Measurements from ENCODE around the gene KIFC3. TPM values are rescaled to one million over a fixed set of nuclear protein-coding genes. Genes with fewer than 3 reads are reported as not detected.

Gene KIFC3
- total RNA-seq, 4 donors from 2014 or later, result 111 to 219 (median 153) TPM

GRCh38 chr16:57822856-57823255 is 20.6 kb upstream of the KIFC3 start:
- Histone ChIP-seq H3K4me3 (no peak overlapping the region), H3K9me3 (no peaks in the 10 kb centered on the region), H3K4me1 (no peaks in the 10 kb centered on the region), H3K36me3 (no peaks in the 10 kb centered on the region), H3K27ac (no peak overlapping the region), H3K27me3 (no peaks in the 10 kb centered on the region)
- no peak for TF ChIP-seq POLR2A (IDR thresholded peaks at IDR 0.05)
- WGBS, result 40% methylated on average over 2 of the region's 2 CpGs
- DNase-seq (ENCODE audit: low spot score in 2 of 2), result no peak

- TF ChIP-seq POLR2AphosphoS5 (IDR thresholded peaks at IDR 0.05) (no peak), CTCF (IDR thresholded peaks at IDR 0.05) (no peak), POLR2A (IDR thresholded peaks at IDR 0.05) (no peak), EP300 (IDR thresholded peaks at IDR 0.05) (no peak)
- WGBS, result 97% methylated on average over 5 of the region's 5 CpGs
Observed at GRCh38 chr16:57822018-57822553, 19.8 kb upstream of the KIFC3 start.

GRCh38 chr16:57821149-57821971 is 19.1 kb upstream of the KIFC3 start:
- H3K27ac ChIP-seq, result no peak overlapping the region
- H3K4me1 ChIP-seq, result peaks cover 13% of the 10 kb centered on the region
- TF ChIP-seq CTCF (IDR thresholded peaks at IDR 0.05) (no peak), POLR2A (IDR thresholded peaks at IDR 0.05) (no peak), POLR2AphosphoS5 (IDR thresholded peaks at IDR 0.05) (no peak), EP300 (IDR thresholded peaks at IDR 0.05) (no peak)
- no peaks in the 10 kb centered on the region for H3K27me3 ChIP-seq
- DNase-seq (ENCODE audit: low spot score in 2 of 2), result no peak
- H3K9me3 ChIP-seq, result no peaks in the 10 kb centered on the region
- 74% methylated on average over 10 of the region's 10 CpGs for WGBS
- no peaks in the 10 kb centered on the region for H3K36me3 ChIP-seq
- H3K4me3 ChIP-seq, result no peak overlapping the region

More at GRCh38 chr16:57822018-57822553, 19.8 kb upstream of the KIFC3 start:
- no peak for DNase-seq (ENCODE audit: low spot score in 2 of 2)
- Histone ChIP-seq H3K27me3 (no peaks in the 10 kb centered on the region), H3K4me1 (peaks cover 6% of the 10 kb centered on the region), H3K36me3 (no peaks in the 10 kb centered on the region), H3K4me3 (no peak overlapping the region), H3K9me3 (no peaks in the 10 kb centered on the region), H3K27ac (no peak overlapping the region)

- TF ChIP-seq POLR2A (IDR thresholded peaks at IDR 0.05) (no peak), CTCF (IDR thresholded peaks at IDR 0.05) (no peak), EP300 (IDR thresholded peaks at IDR 0.05) (no peak), POLR2AphosphoS5 (IDR thresholded peaks at IDR 0.05) (no peak)
- Histone ChIP-seq H3K4me3 (no peak overlapping the region), H3K9me3 (no peaks in the 10 kb centered on the region), H3K4me1 (peaks cover 42% of the 10 kb centered on the region), H3K36me3 (no peaks in the 10 kb centered on the region), H3K27ac (no peak overlapping the region), H3K27me3 (no peaks in the 10 kb centered on the region)
- no peak for DNase-seq (ENCODE audit: low spot score in 2 of 2)
- WGBS, result 74% methylated on average over 8 of the region's 8 CpGs
Observed at GRCh38 chr16:57818377-57819064, 16.2 kb upstream of the KIFC3 start.

GRCh38 chr16:57817680-57818079 is 15.4 kb upstream of the KIFC3 start:
- DNase-seq (ENCODE audit: low spot score in 2 of 2), result no peak
- no peak overlapping the region for H3K27ac ChIP-seq

More at GRCh38 chr16:57817680-57818079, 15.4 kb upstream of the KIFC3 start:
- H3K9me3 ChIP-seq, result no peaks in the 10 kb centered on the region
- no peaks in the 10 kb centered on the region for H3K36me3 ChIP-seq
- TF ChIP-seq EP300 (IDR thresholded peaks at IDR 0.05) (no peak), POLR2AphosphoS5 (IDR thresholded peaks at IDR 0.05) (no peak), POLR2A (IDR thresholded peaks at IDR 0.05) (no peak)
- H3K4me1 ChIP-seq, result peaks cover 50% of the 10 kb centered on the region
- H3K4me3 ChIP-seq, result no peak overlapping the region
- H3K27me3 ChIP-seq, result no peaks in the 10 kb centered on the region
